ENCODE results near the gene NCLN.
"Not testable (repeated sequence)": the region's sequence is repeated elsewhere in the genome, so short reads cannot be mapped to it uniquely, and the experiment has no call there.

The NCLN gene

DNA sequence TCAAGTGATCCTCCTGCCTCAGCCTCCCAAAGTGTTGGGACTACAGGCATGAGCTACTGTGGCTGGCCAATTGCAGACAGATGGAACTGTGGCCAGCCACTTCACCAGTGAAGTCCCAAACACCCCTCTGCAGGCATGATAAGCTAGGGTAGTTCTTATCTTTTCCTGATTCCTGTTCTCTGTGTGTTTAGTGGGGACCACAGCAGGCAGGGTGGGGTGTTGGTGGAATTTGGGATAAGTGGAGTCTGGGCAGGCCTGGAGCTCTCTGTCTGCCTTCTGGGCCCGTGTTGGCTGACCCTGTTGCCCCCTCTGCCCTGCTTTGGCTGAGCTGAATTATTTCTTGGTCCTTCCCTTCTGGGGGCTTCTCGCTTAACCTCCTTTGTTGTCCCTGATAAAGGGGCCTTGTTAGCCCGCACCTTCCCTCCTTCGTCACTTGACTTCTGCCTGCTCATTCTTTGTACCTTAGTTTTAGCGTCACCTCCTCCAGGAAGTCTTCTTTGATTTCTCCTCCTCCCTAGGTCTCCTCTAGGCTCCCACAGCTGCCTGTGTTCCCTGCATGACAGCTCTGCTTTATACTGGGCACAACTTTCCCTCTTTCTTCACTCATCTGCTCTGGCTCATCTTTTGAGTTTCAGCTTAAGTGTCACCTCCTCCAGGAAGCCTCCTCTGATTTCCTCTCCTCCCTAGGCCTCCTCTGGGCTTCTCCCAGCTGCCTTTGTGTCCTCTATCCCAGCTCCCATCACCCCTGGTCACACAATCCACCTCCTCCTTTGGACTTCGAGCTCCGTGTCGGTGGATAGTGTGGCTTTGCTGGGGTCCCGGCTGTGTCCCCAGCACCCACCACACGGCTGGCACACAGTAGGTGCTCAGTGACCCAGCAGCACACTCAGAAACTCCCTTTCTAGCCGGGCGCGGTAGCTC lies 1.7 kb upstream of the NCLN start:
- DNase-seq (ENCODE audit: low read depth): no peak

DNA sequence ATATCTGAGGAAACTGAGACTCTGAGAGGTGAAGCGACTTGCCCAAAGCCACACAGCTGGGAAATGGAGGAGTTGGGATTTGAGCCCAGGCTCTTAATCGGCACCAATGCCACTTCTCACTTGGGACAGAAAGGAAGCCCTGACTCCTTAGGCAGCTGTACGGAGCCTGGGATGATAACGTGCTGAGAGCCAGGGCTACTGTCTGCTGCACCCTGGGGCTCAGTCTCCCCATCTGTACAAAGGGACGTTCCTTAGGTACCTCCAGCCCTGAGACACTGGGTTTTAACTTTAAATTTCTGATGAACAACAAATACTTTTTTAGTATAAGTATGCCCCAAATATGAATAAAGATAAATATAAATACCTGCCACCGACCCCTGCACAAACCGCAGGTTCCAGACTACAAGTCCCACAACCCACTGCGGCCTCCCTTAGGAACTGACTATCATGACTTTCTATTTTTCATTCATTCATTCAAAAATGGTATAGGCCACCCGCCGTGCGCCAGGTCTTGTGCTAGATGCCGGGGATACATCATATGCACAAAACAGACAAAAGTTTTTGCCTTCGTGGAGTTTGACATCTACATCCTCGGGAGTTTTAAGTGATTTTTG lies 776 bp upstream of the NCLN start:
- DNase-seq (ENCODE audit: low read depth): no peak

DNA sequence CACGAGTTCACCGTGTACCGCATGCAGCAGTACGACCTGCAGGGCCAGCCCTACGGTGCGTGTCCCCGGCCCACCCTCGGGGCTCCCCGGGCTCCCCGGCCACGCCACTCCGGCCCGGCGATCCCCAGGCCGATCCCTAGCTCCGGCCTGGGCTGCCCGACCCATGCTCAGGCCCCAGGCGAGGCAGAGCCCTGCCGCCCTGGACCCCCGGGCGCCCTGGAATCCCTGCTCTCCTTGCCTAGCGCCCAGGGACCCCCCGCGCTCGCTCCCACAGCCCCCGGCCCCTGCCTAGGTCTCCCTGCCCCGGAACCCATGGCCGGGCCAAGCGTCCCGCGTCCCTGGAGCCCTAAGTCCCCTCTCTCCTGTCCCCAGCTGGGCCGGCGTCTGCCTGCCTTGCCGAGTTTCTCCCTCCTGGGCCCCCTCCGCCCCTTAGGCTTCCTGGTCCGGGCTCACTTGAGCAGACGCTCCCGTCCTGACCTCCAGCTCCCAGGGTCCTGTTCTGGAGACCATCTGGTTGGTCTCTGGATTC lies 494 bp downstream of the NCLN start:
- peak; percentile 14 for DNase-seq (ENCODE audit: low read depth)

DNA sequence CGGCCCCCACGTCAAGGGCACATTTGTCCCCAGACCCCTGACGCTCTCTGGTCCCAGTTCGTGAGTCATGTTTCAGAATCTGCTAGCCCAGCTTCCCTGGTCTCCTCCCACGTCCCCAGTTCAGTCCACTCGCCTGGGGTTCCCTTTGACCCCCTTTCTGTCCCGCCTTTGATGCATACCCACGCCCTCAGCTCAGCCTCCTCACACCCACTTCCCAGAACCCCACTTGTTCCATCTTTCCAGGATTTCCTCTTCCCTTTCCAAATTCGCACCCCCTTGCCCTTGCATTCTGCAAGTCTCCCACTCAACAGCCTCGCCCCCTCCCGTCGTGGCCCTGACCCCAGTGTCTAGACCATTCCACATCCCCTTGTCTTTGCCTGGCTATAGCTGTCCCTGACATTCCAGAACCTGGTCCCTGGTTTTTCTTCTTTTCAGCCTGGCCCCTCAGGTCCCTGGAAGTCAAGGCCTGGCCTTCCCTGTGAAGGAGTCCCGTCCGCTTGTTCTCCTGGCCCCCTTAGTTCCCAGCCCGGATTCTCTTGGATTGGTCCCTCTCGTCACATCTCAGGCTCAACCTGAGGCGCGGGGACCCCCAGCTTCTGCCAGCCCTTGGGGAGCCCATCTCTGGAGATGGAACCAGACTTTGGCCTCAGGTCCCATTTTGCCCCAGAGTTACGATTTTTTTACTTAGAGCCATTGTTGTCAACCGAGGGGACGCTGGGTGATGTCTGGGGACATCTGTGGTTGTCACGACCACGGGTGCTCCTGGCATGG lies 1.3 kb downstream of the NCLN start:
- DNase-seq (ENCODE audit: low read depth): no peak

DNA sequence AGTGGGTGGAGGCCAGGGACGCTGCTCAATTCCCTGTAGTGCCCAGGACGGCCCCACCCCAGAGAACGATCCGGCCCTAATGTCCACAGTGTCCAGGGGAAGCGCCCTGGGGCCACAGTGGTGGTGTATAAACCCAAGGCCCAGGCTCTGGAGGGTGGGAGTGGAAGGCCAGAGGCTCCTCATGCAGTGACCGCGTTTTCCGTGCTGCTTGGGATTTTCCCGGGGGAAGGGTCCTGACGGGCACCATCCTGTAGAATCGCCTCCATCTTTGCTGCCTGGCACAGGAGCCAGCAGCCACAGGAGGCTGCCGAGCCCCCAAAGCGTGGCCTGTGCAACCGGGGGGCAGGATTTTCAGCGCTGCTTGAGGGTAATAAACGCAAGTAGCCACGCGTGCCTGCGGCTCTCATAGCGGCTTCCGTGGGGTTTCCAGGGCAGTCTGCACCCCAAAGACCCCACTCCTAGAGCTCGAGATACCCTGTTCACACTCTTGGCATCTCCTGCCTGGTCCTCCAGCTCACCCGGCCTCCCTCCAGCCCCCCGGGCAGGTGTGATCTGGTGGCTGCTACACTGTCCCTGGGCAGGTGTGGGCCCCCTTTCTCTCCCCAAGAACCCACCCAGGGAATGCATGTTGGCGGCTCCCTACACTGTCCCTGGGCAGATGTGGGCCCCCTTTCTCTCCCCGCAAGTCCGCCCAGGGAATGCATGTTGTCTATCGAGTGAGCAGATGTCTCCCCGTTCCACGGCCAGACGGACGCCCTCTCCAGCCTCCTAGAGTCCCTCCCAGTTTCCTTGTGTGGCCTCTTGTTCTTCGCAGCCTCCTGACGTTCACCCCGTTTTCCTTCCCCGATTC lies 2.2 kb downstream of the NCLN start:
- no peak for DNase-seq (ENCODE audit: low read depth)

DNA sequence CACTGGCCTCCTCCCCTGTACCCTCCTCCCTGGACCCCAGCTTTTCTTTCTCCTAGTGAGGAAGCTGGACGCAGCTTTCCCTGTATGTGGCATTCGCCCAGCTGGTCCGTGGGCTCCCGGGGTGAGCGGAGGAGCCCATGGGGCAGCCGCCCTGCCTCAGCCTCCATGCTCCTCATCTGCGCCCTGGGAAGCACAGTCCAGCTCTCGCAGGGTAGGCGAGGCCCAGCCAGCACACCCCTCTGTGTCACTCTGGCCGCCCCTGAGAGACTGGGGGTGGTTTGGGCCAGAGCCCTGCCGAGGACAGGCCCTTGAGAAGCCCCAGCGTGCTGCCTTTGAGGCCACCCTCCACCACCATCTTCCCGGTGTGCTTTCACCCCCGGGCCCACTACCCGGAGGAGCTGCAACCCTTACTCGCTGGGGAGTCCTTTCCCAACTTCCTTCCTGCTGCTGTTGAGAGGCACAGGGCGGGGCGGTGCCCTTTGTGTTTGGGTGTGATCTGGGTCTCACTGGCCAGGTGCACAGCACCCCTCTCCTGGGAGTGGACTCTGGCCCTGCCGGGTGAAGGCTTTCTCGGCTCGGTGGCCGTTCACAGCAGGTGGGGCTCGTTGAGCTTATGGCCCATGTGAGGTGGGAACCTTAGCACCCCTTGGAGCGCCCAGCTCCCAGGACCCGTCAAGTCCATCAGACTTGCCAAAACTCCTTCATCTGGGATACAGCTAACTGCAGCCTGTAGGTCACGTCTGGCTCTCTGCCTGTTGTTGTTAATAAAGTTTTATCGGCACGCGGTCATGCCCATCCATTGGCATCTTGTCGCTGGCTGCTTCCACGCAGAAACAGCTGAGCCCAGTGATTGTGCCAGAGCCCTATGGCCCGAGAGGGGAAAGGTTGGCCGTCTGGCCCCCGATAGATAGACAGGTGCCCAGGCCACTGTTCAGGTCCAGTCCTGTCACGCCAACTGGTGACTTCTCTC lies 3.2 kb downstream of the NCLN start:
- DNase-seq (ENCODE audit: low read depth): no peak

DNA sequence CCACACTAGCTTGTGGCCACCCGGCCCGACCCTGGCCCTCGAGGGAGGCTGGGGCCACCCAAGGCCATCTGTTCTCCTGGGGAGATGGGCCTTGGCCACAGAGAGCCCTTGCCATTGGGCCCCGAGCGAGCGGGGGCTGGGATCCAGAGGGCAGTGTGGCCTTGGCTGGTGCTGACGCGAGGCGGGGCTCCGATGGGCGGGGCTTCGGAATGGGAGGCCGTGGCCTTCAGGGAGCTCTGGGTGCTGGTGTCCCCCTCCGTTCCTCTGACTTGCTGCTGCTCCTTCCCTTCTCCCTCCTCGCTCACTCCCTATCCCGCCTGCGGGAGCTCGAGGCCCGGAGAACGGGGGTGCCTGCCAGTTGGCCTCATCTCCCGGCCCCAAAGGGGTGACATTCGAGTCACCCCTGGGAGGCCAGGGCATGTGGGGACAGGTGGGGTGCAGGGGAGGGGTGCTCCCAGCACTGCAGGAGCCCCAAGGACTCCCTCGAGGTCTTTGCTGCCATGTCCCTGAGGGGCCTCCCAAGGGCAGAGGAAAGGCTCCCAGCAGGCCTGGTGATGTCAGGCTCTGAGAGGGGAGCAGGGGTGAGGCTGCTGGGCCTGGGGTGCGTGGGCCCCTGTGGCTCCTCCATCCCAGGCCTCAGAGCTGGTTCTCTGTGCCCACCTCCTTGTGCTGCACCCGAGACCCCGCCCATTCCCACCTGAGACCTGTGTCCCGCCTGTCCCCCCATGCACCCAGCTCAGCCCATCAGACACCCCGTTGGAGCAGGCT lies 4.2 kb downstream of the NCLN start:
- DNase-seq (ENCODE audit: low read depth): no peak

DNA sequence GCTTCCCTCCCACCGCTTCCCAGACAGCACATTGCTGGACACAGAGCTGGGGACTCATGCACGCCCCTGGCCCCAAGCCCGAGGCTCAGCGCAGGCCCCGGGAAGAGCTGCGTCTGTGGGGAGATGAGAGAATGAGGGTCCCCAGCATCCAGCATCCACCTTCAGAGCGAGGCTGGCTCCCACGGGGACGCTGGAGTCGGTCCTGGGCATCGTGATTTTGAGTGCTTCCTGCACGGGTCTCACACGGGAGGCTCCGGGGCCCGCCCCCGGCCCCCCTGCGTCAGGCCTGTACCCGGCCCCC lies 4.7 kb downstream of the NCLN start:
- no peak for DNase-seq (ENCODE audit: low read depth)

DNA sequence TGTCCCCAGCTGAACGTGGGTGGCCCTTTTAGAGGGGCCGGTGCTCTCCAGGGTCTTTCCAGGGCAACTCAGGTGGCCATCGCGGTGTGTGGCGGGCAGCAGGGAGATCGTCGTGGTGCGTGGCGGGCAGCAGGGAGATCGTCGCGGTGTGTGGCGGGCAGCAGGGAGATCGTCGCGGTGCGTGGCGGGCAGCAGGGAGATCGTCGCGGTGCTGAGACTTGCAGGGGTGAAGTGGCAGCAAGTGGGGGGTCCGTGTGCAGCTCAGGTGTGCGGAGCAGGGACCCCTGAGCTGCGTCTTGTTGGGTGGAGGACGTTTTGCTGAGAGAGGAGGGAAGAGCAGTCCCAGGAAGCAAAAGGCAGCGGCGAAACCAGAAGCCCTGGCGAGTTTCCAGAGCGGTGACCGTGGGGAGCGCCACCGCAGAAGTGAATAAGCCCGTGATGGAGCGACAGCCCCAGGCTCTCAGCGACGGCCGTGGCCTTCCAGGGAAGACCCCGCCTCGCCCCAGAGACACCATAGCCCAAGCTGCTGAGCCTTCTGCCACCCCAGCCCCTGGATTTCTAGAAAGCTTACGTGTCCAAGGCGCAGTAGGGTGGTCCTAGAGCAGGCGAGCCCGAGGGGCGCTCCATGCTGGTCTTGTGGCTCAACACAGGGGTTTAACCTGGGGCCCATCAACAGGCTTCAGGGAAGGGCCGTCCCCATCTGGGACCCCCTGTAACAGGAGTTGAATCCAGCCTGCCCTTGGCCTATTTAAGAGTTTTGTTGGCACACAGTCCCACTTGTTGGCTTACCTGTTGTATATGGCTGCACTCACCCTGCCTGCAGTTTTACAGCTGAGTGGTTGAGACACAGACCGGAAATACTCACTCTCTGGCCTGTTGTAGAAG lies 5.4 kb downstream of the NCLN start:
- DNase-seq (ENCODE audit: low read depth): no peak

DNA sequence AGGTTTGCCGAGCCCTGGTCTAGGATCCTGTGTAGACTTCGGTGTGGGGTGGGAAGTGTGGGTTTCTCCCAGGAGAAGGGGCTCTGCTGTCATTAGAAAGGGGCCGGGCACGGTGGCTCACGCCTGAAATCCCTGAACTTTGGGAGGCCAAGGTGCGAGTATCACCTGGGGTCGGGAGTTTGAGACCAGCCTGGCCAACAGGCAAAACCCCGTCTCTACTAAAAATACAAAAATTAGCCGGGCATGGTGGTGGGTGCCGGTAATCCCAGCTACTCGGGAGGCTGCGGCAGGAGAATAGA lies 6.0 kb downstream of the NCLN start:
- DNase-seq (ENCODE audit: low read depth): not testable (repeated sequence)

DNA sequence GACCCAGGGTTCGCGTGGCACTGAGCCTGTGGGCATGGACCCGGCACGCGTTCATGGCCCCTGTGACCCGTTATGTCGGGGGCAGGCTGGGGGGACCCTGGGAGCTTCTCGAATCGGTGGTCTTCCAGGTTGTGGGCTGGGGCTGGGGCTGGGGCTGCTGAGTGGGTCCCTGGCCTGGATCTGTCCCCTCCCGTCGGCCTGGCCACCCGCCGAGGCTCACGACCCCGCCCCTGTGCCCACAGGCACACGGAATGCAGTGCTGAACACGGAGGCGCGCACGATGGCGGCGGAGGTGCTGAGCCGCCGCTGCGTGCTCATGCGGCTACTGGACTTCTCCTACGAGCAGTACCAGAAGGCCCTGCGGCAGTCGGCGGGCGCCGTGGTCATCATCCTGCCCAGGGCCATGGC lies 6.5 kb downstream of the NCLN start:
- no peak for DNase-seq (ENCODE audit: low read depth)

DNA sequence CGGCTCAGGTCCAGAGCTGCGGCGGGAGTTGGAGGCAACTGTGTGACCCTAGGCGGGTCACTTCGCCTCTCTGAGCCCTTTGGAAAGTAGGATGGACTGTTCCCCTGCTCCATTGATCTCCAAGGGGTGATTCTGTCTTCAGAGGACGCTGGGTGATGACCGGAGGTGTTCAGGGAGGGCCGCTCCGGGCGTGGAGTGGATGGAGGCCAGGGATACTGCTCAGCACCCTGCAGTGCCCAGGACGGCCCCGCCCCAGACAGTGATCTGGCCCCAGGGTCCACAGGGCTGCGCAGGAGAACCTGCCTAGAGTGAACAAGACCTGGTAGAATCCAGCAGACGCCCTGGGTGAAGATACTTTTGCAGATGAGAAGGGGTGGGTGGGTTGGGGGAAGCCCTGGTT lies 7.0 kb downstream of the NCLN start:
- DNase-seq (ENCODE audit: low read depth): no peak

DNA sequence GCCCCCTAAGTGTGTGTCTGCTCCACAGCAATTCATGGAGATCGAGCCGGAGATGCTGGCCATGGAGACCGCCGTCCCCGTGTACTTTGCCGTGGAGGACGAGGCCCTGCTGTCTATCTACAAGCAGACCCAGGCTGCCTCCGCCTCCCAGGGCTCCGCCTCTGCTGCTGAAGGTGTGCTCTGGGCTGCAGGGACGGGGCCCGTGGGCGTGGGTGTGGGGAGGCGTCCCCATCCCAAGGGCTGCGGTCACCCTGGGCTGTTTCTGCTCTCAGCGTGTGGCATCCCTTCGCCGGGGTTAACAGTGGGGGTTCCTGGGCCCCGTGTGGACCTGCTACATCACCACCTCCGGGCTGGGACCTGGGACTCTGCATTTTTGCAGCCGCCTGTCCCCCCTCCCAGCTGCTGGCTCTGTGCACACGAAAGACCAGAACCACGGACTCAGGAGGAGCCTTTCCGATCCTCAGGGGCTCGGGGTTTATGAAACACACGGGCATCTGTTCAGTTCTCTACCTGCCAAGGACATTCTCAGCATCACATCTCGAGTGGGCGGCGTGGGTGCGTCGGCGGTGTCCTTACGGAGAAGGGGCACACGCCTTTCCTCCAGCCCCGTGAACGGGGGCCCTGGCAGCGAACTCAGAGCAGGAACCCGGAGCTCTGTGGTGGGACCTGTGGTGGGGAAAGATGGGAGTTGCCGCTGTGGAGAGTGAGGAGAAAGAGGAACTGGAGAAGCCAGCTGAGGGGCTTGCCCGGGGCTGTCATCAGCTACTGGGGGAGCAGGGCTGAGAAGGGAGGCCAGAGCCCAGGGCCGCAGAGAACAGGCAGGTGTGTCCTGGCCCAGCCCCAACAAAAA lies 7.8 kb downstream of the NCLN start:
- DNase-seq (ENCODE audit: low read depth): no peak

DNA sequence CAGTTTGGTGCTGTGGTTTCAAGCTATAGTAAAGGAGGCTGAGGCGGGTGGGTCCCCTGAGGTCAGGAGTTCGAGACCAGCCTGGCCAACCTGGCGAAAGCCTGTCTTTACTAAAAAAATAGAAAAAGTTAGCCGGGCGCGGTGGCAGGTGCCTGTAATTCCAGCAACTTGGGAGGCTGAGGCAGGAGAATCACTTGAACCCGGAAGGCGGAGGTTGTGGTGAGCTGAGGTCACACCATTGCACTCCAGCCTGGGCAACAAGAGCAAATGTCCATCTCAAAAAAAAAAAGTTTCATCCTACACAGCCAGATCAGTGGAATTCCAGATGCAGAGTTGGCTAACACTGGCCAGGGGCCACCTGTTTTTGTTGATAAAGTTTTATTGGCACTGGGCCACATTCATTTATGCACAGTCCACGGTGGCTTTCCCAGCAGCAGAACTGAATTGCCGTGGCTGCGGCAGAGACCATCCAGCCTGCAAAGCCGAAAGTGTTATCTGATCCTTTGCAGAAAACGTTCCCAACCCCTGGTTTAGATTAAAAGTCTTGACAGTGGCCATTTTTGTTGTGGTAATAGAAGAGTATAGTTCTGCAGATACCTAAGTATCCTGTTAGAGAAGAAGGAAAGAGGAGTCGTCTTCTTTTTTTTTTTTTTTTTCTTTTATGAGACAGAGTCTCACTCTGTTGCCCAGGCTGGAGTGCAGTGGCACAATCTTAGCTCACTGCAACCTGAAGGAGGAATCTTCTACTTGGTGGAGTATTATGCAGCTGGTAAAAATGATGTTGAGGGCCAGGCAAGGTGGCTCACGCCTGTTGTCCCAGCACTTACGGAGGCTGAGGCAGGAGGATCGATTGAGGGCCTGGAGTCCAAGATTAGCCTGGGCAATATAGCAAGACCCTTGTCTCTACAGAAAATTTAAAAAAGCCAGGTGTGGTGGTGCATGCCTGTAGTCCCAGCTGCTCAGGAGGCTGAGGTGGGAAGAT lies 8.7 kb downstream of the NCLN start:
- no peak for DNase-seq (ENCODE audit: low read depth)

DNA sequence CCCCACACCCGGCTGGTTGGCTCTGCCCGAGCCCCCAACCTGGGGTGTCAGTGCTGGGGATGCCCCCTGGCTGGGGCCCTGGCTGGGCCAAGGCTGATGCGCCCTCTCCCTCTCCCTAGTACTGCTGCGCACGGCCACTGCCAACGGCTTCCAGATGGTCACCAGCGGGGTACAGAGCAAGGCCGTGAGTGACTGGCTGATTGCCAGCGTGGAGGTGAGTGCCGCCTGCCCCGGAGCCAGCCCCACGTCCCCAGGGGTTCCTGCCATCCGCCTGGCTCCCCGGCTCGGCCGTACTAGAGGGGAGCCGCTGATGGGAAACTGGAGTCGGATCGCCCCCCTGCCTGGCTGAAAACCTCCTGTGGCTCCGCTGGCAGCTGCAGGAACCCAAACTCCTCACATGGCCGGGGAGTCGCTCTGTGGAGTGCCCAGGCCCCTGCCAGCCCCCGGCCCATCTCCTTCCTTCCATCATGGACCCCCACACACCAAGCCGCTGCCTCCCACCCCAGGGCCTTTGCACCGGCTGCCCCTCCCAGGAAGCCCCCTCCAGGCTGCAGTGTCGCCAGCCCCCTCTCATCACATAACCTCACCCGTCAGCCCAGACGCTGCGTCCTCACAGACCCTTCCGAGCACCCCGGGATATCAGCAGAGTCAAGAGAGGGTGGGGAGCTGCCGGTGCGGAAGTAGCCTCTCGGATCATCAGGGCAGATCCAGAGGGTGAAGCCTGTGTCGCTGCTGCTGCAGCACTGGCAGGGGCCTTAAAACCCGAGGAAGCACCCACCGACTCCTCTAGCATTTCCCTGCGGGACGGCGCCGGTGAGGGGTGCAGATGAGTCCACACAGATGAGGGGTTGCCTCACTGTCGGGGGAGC lies 10.6 kb downstream of the NCLN start:
- no peak for DNase-seq (ENCODE audit: low read depth)

DNA sequence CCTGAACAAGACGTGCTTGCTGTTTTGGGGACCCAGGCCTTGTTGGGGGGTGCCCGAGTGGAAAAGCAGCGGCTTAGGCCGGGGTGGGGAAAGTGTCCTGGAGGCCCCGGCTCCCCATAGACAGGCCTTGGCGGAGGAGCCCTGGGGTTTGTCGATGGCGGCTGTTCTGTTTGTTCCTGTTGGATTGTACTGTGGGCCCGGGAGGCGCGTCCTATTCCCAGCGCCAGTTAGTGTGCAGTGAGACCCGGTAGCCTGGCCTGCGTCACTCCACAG lies 11.1 kb downstream of the NCLN start:
- no peak for DNase-seq (ENCODE audit: low read depth)
